GM18520 (cell line): ENCODE measurements around the gene SH3GL1.
"Not testable (repeated sequence)": the region's sequence is repeated elsewhere in the genome, so short reads cannot be mapped to it uniquely, and the experiment has no call there.

Experiments used
- ATAC-seq: cut with Tn5 transposase; IDR thresholded peaks from one replicate; pipeline ENCODE4 v1.9.1; 2021; ENCODE audit not compliant: unreplicated experiment

The SH3GL1 gene

GRCh38 chr19:4365791-4366665 lies 34.3 kb downstream of the SH3GL1 start:
- no peak for ATAC-seq

DNA sequence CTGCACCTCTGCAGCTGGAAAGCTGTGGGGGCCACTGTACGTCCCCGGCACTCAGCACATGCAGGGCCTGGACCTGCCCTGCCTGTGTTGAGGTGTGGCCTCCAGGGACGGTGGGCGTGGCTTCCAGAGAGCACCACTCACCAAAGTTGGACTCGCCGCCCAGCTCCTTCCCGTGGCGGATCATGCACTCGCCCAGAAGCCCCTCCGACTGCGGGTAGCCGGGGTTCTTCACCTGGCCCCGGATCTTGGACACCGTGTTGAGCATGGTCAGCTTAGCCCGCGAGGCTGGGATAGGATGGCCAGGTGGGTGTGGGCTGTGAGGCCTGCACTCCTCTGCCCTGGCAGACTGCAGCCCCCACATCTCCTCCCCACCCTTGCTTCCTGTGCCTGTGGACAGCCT lies 35.0 kb downstream of the SH3GL1 start:
- no peak for ATAC-seq

DNA sequence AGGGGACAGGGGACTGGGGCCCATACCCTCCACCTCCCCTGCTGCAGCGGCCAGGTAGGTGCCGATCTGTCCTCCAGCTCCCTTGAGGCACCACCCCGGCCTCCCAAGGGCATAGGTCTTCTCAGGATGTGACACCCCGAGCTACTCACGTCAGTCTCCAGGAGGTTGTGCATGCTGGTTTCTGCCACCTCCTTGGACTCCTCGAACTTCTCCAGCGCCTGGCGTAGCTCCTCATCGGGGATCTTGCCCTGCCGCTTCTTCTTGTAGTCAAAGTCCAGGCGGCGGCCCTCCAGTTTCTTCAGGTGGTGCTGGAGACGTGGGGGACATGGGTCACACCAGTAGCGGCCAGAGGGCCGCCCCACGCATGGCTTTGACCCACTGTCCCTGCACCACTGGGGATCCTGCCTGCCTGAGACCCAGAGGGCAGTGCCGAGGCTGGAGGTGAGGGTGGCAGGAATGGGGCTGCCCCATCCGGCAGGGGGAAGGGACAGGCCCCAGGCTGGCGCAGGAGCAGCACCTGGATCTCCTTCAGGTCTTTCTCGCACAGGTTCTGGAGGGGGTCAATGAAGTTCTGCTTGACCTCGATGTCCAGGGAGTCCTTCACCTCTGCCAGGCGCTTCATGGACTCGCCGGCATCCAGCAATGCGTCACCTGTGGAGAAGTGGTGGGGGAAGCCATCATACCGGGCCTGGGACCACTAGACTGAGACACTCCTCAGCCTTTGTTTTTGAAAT lies 36.6 kb downstream of the SH3GL1 start:
- no peak for ATAC-seq

DNA sequence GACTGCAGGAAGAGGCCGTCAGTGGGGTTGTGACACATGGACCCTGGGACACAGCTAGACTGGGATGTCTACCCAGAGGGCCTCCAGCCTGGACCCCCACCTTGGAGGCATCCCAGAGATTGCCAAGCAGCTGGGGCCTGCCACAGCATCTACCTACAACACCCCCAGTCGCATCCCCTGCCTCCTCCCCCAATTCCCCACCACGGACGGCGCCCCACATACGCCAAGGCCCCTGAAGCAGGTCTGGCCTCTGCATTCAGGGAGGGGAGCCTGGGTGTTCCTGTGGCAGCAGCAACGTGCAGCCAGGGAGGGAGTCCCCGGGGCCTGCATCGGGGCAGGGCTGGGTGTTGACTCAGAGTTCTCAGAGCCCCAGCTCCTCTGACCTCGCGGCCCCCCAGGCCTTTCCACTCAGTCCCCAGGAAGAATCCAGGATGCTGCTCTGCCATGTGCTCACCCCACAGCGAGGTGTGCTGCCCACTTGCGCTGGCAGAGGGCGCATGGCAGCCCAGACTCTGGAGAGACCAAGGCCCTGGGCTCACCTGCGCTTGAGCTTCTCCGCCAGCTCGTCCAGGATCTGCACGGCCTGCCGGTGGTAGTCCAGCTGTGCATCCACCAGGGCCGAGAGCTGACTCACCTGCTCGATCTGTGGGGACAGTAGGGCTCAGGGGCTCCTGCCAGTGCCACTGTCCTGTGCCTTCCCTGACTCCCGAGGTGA lies 37.4 kb downstream of the SH3GL1 start:
- no peak for ATAC-seq

- ATAC-seq = no peak
These were observed 38.1 kb downstream of the SH3GL1 start for GRCh38 chr19:4362101-4362828.

DNA sequence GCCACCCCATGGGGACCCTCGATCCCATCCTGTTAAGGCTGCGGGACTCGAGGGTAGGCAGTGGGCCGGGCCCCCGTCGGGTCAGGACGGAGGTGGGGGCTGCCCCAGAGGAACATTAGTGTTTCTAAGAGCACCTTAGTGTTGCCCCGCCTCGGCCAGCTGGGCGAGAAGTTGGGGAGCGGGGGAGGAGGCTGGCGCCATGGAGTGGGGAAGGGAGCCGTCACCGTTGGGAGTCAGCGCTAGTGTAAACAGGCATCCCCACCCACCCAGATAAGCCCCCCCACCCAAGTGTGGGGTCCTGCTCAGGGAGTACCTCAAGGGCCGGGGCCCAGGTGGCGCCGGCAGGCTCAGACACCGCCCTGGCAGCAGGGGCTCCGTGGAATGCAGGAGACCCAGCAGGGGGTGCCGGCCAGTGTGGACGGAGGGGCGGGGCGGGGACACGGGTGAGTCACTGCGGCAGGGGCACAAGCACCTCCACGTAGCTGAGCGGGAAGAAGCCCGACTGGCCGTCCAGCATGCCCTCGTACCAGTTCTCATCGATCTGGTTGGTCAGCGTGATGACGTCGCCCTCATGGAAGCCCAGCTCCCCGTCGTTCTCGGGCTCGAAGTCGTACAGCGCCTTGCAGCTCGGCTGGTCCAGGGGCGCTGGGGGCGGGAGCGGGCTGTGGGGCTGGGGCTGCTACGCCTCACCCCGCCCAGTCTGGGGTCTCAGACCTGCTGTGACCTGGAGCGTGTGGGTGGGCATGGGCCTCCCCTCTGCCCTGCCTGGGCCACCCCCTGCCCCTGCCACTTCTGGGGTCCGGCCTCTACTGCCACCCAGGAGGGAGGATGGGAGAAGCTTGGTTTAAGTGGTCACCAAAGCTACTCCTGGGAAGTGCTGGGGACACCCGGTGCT lies 38.9 kb downstream of the SH3GL1 start:
- no peak for ATAC-seq

DNA sequence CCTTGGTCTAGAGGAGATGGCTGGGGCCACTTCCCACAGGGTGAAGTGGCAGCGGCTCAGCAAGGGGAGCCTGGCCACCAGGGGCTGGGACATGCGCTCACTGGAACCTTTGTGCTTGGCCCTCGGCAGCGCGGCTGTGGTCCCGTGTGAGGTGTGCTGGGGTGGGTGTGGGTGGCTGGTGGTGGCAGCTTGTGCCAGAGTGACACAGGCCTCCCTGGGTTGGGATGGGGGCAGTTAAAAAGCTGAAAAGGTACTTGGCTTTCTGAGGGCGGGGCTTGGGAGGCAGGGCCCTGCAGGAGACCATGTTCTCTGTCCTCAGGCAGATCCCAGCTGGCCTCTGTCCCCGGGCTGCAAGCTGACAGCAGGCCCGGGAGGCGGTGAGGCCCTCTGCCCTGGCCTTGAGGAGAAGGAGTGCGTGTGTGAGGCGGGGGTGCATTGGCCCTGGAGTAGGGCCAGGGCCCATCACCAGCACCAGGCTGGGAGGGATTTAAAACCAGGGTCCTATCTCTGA lies 39.7 kb downstream of the SH3GL1 start:
- ATAC-seq = no peak

DNA sequence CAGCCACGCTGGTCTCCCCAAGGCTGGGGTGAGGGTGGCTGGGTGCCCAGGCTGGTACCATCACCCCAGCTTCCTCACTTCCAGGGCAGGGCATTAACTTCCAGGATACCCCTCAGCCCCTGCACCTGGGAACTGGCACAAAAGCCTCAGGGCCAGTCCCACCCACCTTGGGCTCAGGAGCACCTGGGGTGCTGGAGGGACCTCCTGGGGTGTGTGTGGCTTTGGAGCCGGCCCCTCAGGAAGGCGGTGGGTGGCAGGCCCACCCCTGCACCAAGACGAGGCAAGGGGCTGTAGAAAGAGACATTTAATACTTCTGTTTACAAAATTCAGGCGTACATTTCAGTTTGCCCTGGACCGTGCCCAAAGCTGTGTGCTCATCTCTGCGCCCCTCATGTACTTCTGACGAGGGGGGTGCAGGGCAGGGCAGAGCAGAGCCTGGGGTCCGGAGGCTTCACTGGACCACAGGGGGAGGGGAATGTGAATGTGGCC lies 40.2 kb downstream of the SH3GL1 start:
- ATAC-seq = no peak

DNA sequence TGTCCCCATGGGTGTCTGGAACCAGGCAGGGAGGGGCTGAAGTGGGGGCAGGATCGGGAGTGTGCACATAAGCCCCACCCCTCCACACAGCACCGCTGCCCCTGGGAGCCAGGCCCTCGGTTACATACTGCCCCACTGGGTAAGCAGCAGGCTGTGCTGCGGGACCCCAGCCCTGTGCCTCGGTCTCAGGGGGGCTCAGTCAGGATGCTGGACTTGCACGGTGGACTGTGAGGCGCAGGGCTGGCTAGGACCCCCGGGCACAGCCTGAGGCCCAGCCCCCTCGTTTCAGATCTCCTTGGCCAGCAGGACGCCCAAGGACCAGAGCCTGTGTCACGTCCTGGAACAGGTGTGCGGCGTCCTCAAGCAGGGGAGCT lies 40.7 kb downstream of the SH3GL1 start:
- no peak for ATAC-seq

- no peak for ATAC-seq
These were observed 41.4 kb downstream of the SH3GL1 start for GRCh38 chr19:4358709-4359626.

DNA sequence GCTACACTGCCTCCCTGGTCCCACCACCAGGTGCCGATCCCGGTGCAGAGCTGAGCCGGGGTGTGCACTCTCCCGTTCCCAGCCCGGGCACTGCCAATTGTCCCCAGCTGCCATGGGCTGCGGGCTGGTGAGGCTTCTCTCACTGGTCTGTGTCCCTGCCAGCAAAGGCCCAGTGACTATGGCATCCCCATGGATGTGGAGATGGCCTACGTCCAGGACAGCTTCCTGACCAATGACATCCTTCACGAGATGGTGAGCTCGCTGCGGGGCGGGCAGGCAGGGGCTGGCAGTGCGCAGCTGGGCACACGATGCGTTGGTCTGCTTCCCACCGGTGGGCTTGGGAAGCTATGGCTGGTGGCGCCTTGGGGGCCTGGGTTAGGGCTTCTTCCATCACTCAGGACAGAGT lies 42.4 kb downstream of the SH3GL1 start:
- ATAC-seq = no peak

- no peak for ATAC-seq
These were observed 43.1 kb downstream of the SH3GL1 start for GRCh38 chr19:4357095-4357797.

GRCh38 chr19:4354897-4355296 lies 45.5 kb downstream of the SH3GL1 start:
- no peak for ATAC-seq

DNA sequence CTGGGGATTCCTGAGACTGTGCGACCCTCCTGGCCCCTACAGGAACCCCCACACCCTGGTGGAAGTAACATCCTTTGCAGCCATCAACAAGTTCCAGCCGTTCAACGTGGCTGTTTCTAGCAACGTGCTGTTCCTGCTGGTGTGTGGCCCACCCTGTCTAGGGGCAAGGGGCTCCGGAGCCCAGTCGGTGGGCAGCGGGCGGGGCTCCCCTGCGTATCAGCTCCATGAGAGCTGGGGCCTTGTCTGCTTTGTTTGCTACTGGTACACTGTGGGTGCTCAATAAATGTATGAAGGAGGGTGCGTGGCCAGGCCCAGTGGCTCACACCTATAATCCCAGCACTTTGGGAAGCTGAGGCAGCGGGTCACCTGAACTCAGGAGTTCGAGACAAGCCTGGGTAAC lies 46.1 kb downstream of the SH3GL1 start:
- no peak for ATAC-seq

DNA sequence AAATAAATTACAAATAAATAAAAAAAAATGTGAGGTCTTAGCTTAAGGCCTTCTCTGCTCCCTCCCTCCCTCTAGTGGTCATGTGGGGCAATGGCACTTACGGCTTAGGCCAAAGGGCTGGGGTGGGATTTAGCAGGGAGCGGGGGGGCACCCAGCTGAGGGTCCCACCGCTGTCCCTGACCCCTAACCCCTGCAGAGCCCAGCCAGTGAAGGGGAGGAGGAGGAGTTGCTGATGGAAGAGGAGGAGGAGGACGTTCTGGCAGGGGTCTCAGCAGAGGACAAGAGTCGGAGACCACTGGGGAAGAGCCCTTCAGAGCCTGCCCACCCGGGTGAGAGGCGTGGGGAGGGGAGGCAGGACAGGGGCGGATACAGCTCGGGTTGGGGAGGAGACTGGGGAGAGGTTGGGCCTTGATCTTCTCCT lies 47.6 kb downstream of the SH3GL1 start:
- no peak for ATAC-seq

GRCh38 chr19:4350726-4351125 lies 49.6 kb downstream of the SH3GL1 start:
- ATAC-seq = no peak

DNA sequence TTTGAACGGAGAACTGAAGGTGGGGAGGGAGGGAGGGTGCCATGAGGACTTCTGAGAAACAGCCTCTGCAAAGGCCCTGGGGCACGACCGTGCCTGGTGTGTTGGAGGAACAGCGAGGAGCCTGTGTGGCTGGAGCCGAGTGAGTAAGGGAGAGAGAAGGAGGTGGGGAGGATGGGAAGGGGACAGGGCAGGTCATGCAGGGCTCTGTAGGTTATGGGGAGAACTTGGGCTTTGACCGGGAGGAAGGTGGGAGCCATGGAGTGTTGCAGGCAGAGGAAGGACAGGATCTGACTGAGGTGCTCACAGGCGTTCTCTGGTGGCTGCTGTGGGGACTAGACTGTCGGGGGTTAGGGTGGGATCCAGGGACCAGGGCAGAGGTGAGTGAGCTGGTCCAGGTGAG lies 50.2 kb downstream of the SH3GL1 start:
- no peak for ATAC-seq

DNA sequence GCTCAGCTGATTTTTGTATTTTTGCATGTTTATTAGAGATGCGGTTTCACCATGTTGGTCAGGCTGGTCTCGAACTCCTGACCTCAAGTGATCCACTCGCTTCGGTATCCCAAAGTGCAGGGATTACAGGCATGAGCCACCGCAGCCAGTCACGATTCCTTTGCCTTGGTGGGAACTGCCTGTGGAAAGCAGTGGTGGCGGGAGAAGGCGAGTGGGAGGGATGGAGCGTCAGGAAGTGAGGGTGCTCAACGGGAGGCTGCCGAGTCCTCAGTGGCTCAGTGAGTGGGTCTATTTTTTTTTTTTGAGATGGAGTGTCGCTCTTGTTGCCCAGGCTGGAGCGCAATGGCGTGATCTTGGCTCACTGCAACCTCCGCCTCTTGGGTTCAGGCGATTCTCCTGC lies 51.1 kb downstream of the SH3GL1 start:
- ATAC-seq = not testable (repeated sequence)
